ENCODE measurements around the gene F11R. TPM values are rescaled to one million over a fixed set of nuclear protein-coding genes. Genes with fewer than 3 reads are reported as not detected.
A peak's percentile ranks its signal among the peaks of the same experiment; 100 is the strongest.

The F11R gene
- total RNA-seq, 1 experiment from 2014 or later: 69.2 TPM

GRCh38 chr1:160961419-160961818 is 59.5 kb downstream of the F11R start:
- H3K9me2 ChIP-seq (replicated peaks; ENCODE audit: low read length): no peaks in the 10 kb centered on the region
- no peak overlapping the region for H3K4me3 ChIP-seq (ENCODE audit: low read length)
- no peaks in the 10 kb centered on the region for H3K9me3 ChIP-seq (ENCODE audit: low read length)
- no peaks in the 10 kb centered on the region for H3K4me1 ChIP-seq (ENCODE audit: insufficient read depth, low read length)
- no peaks in the 10 kb centered on the region for H4K20me1 ChIP-seq (ENCODE audit: low read length)
- no peaks in the 10 kb centered on the region for H3K36me3 ChIP-seq (ENCODE audit: low read depth, low read length)
- no peak overlapping the region for H2AFZ ChIP-seq (ENCODE audit: low read length)
- no TSS peak for BruUV-seq (replicated peaks)
- no peak for DNase-seq
- H3K9ac ChIP-seq (ENCODE audit: low read length): no peak overlapping the region
- no peak overlapping the region for H3K4me2 ChIP-seq (ENCODE audit: low read length)
- no peaks in the 10 kb centered on the region for H3K27me3 ChIP-seq (ENCODE audit: low read length)
- ChIA-PET CTCF (no interaction called here), POLR2A (ENCODE audit: unreplicated experiment) (no interaction called here)
- no peak overlapping the region for H3K27ac ChIP-seq (ENCODE audit: low read length)
- ATAC-seq: no peak
- TF ChIP-seq EZH2phosphoT487 (IDR thresholded peaks at IDR 0.05; ENCODE audit: borderline replicate concordance, low read length): no peak
- TF ChIP-seq, protein P1, sequence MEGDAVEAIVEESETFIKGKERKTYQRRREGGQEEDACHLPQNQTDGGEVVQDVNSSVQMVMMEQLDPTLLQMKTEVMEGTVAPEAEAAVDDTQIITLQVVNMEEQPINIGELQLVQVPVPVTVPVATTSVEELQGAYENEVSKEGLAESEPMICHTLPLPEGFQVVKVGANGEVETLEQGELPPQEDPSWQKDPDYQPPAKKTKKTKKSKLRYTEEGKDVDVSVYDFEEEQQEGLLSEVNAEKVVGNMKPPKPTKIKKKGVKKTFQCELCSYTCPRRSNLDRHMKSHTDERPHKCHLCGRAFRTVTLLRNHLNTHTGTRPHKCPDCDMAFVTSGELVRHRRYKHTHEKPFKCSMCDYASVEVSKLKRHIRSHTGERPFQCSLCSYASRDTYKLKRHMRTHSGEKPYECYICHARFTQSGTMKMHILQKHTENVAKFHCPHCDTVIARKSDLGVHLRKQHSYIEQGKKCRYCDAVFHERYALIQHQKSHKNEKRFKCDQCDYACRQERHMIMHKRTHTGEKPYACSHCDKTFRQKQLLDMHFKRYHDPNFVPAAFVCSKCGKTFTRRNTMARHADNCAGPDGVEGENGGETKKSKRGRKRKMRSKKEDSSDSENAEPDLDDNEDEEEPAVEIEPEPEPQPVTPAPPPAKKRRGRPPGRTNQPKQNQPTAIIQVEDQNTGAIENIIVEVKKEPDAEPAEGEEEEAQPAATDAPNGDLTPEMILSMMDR (conservative IDR thresholded peaks at IDR 0.05; ENCODE audit: low read depth, low read length): no peak
- TF ChIP-seq EZH2 (IDR thresholded peaks at IDR 0.05; ENCODE audit: low read length, unreplicated experiment): no peak
- no peaks in the 10 kb centered on the region for H3K79me2 ChIP-seq (ENCODE audit: low read length)
- no peaks in the 10 kb centered on the region for H3F3A ChIP-seq (ENCODE audit: low read length, unreplicated experiment)
- intact Hi-C loops (cut with micrococcal nuclease): no loop called here

DNA sequence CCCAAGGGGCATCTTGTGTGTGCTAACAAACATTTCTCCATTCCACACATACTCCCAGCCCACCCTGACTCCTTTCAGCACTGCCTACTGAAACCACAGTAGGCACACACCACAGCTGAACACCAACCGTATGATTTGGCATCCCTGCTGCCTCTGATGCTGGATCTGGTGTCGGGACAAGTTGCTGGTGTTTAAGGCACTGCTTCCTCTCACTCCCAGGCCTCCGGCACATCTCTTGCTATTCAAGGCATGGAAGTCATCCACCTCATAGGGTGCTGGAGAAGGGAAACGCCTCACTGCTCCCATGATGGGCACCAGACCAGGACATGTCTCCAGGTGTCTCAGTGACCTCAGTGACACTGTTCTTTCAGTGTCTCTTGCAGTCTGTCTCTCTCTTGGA is 64.0 kb downstream of the F11R start:
- no peak overlapping the region for H3K4me2 ChIP-seq (ENCODE audit: low read length)
- H3K4me3 ChIP-seq (ENCODE audit: low read length): no peak overlapping the region
- TF ChIP-seq EZH2phosphoT487 (IDR thresholded peaks at IDR 0.05; ENCODE audit: borderline replicate concordance, low read length): no peak
- no peak for TF ChIP-seq EZH2 (IDR thresholded peaks at IDR 0.05; ENCODE audit: low read length, unreplicated experiment)
- TF ChIP-seq, protein P1 (conservative IDR thresholded peaks at IDR 0.05; ENCODE audit: low read depth, low read length): no peak
- H3K36me3 ChIP-seq (ENCODE audit: low read depth, low read length): no peaks in the 10 kb centered on the region
- H3K9me3 ChIP-seq (ENCODE audit: low read length): no peaks in the 10 kb centered on the region
- H3K9ac ChIP-seq (ENCODE audit: low read length): no peak overlapping the region
- H3K27ac ChIP-seq (ENCODE audit: low read length): no peak overlapping the region
- no peaks in the 10 kb centered on the region for H3K9me2 ChIP-seq (replicated peaks; ENCODE audit: low read length)
- no peaks in the 10 kb centered on the region for H4K20me1 ChIP-seq (ENCODE audit: low read length)
- H2AFZ ChIP-seq (ENCODE audit: low read length): no peak overlapping the region
- ATAC-seq: no peak
- H3F3A ChIP-seq (ENCODE audit: low read length, unreplicated experiment): no peaks in the 10 kb centered on the region
- no peaks in the 10 kb centered on the region for H3K27me3 ChIP-seq (ENCODE audit: low read length)
- no peaks in the 10 kb centered on the region for H3K79me2 ChIP-seq (ENCODE audit: low read length)
- ChIA-PET CTCF (no interaction called here), POLR2A (ENCODE audit: unreplicated experiment) (no interaction called here)
- intact Hi-C loops (cut with micrococcal nuclease): no loop called here
- H3K4me1 ChIP-seq (ENCODE audit: insufficient read depth, low read length): no peaks in the 10 kb centered on the region
- BruUV-seq (replicated peaks): no TSS peak
- DNase-seq: no peak

DNA sequence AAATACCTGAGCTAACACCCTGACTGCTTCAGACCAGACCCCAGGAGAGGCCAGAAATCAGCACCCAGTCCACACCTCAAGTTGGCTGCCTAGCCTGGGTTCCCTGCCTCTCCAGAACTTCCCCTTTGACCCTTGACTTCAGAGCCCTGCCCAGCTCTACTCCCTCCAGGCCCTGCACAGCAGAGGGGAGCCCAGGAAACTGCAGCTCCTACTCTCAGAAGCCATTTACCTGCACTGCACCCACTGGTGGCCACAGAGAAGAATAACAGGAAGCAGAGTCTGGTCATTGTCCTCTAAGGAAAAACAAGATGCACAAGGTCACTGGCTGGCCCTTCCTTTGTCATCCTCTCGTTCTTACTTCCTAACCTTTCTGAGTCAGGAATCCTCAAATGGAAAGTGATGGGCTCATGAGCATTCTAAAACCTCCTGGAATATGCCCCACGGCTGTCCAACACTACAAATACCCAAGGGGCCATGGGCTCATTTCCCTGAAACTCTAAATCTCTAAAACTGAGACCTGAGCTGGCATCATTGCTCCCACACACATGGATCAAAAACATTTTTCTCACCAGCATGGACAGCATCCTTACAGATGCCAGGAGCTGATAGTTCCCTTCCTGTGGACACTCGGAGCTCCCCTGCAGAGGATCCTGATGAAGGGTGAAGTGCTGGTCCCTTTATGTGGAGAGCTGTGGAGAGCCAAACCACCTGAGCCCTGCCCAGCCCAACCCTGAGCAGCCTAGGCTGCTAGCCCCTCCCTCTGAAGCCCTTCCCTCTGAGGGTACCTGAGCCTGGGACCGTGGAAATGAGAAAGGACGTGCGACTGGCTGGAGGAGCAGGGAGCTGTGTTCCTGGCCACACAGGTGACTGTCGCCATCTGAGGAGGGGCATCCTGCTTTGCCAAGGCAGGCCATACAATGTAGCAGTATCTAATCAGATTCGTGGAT is 66.5 kb downstream of the F11R start, which contains the start of gene ITLN2:
ITLN2 (minus strand) TSS at position 652 of the 947 bp plus-strand sequence; CDS start at position 584, 68 bp downstream.
- Histone ChIP-seq H3K27ac (ENCODE audit: low read length) (no peak within 1 kb of the TSS), H3K79me2 (ENCODE audit: low read length) (no peaks in the 10 kb centered on the region), H4K20me1 (ENCODE audit: low read length) (no peaks in the 10 kb centered on the region), H2AFZ (ENCODE audit: low read length) (no peak within 1 kb of the TSS), H3K4me2 (ENCODE audit: low read length) (no peak within 1 kb of the TSS), H3K4me1 (ENCODE audit: insufficient read depth, low read length) (peaks cover 18% of the 10 kb centered on the region), H3K9ac (ENCODE audit: low read length) (no peak within 1 kb of the TSS), H3K27me3 (ENCODE audit: low read length) (no peaks in the 10 kb centered on the region), H3K4me3 (ENCODE audit: low read length) (no peak within 1 kb of the TSS), H3F3A (ENCODE audit: low read length, unreplicated experiment) (no peaks in the 10 kb centered on the region), H3K9me3 (ENCODE audit: low read length) (no peaks in the 10 kb centered on the region), H3K9me2 (replicated peaks; ENCODE audit: low read length) (no peaks in the 10 kb centered on the region), H3K36me3 (ENCODE audit: low read depth, low read length) (no peaks in the 10 kb centered on the region)
- ChIA-PET CTCF (interaction anchor here (0.5 to 1.7 kb wide), 9 partner anchors 36 to 273 kb away, joined by 3 to 13 read pairs (median 3); no protein-coding TSS in a partner anchor), POLR2A (ENCODE audit: unreplicated experiment) (no interaction called here)
- BruUV-seq (replicated peaks): no TSS peak
- TF ChIP-seq EZH2 (IDR thresholded peaks at IDR 0.05; ENCODE audit: low read length, unreplicated experiment): no peak
- TF ChIP-seq, protein P1 (conservative IDR thresholded peaks at IDR 0.05; ENCODE audit: low read depth, low read length): peak; percentile 97
- ATAC-seq (peak; percentile 63), DNase-seq (peak; percentile 68)
- intact Hi-C loops (cut with micrococcal nuclease): loop anchor here (1.0 kb wide), 1 partner anchor 279 kb away; no protein-coding TSS in a partner anchor
